Measurements from ENCODE around the gene LILRA1.
"Not testable (repeated sequence)": the region's sequence is repeated elsewhere in the genome, so short reads cannot be mapped to it uniquely, and the experiment has no call there.

The LILRA1 gene

GRCh38 chr19:54627912-54628311 lies 34.5 kb downstream of the LILRA1 start:
- not testable (repeated sequence) for DNase-seq

GRCh38 chr19:54630262-54630661 lies 36.8 kb downstream of the LILRA1 start, which contains the start of gene LILRB1:
Gene LILRB1 (plus strand): TSS chr19:54630484. CDS start chr19:54631074, 590 bp downstream.
- DNase-seq = not testable (repeated sequence)

DNA sequence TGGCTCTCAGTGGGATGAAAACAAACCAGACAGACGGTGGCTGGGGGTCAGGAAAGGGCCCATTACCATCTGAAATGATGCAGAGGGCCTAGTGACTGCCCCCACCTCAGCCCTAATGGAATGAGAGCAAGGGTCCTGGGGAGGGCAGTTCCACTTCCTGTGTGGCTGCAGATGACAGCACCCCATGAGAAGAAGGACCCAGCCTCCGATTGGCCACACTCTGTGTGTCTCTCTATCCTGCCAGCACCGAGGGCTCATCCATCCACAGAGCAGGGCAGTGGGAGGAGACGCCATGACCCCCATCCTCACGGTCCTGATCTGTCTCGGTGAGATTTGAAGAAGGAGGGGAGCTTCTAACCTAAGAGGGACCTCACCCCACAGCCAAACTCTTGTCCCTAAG lies 37.4 kb downstream of the LILRA1 start:
- no peak for DNase-seq

- not testable (repeated sequence) for DNase-seq
These were observed 38.3 kb downstream of the LILRA1 start for GRCh38 chr19:54631489-54632337.

DNA sequence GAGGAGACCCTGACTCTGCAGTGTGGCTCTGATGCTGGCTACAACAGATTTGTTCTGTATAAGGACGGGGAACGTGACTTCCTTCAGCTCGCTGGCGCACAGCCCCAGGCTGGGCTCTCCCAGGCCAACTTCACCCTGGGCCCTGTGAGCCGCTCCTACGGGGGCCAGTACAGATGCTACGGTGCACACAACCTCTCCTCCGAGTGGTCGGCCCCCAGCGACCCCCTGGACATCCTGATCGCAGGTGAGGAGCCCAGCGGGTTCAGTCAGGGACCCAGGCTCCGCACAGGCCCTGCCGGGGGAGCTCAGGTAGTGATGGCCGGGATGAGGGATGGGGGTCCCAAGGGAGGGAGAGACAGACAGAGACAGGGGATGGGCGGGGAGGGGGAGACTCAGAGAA lies 39.1 kb downstream of the LILRA1 start:
- not testable (repeated sequence) for DNase-seq

GRCh38 chr19:54633401-54633800 lies 40.0 kb downstream of the LILRA1 start:
- no peak for DNase-seq

GRCh38 chr19:54636081-54636480 lies 42.6 kb downstream of the LILRA1 start:
- DNase-seq = not testable (repeated sequence)

DNA sequence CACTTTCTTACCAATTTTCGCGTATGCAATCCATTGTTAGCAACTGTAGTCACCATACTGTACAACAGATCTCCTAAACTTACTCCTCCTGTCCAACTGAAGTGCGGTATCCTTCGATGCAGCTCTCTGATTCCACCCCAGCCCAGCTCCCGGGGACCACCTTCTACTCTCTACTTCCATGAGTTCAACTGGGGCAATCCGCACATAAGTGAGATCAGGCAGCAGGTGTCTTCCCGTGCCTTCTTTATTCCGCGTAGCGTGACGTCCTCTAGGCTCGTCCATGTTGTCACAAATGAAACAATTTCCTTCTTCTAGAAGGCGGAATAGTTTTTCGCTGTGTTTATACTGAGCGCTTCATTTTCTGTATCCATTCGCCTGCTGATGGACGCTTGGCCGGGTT lies 45.3 kb downstream of the LILRA1 start:
- DNase-seq = no peak

DNA sequence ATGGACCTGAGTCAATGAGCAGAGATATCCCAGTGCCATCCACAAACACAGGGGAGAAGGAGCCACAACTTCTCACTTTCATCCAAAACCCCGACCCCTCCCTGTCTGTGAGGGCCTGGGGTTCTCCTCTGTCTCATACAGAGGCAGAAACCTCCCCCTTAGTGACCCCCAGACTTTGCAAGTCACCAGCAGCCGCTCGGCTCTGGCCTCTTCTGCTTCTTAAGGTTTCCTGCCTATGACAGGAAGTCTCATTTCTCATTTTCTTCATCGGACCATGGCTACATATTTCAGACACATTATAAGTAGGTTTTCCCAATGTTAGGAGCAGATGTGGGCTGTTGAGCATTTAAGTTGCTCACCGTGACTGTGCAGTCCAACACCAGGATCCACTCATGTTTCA lies 49.5 kb downstream of the LILRA1 start:
- not testable (repeated sequence) for DNase-seq

GRCh38 chr19:54643583-54643982 lies 50.2 kb downstream of the LILRA1 start:
- DNase-seq = not testable (repeated sequence)

DNA sequence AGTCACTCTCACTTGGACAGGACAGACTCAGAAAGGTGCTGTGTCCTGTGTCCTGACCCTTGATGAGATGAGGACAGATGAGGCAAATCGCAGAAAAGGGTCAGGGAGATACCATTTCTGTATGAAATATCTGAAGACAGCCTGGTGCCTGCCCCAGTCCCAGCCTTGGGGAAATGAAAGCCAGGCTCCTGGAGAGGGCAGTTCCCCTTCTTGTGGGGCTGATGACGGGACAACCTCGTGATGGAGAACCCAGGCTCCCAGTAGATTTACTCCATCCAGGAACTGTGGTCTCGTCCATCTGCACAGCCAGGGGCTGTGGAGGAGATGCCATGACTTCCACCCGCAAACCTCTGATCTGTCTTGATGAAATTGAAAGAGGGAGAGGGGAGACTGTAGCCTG lies 50.6 kb downstream of the LILRA1 start:
- DNase-seq = no peak

DNA sequence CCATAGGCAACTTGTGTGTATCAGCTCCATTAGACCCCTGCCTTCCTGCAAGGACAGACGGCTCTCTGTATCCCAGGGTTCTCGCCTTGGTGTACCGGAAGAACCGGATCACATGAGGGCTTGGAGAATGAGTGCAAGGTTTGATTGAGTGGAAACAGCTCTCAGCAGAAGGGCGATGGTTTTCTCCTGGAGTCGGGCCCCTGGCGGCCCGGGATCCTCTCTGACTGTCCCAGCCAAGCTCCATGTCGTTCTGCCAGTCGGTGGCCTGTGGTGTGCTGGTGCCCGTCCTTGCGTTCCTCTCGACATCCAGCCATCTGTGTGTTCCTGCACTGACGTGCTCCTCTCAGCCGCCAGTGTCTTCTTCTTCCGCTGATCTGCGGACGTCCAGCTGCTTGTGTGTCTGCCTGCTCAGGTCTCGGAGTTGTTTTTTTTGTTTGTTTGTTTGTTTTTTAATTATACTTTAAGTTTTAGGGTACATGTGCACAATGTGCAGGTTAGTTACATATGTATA lies 53.0 kb downstream of the LILRA1 start:
- no peak for DNase-seq

GRCh38 chr19:54648129-54648528 lies 54.7 kb downstream of the LILRA1 start:
- DNase-seq = no peak

DNA sequence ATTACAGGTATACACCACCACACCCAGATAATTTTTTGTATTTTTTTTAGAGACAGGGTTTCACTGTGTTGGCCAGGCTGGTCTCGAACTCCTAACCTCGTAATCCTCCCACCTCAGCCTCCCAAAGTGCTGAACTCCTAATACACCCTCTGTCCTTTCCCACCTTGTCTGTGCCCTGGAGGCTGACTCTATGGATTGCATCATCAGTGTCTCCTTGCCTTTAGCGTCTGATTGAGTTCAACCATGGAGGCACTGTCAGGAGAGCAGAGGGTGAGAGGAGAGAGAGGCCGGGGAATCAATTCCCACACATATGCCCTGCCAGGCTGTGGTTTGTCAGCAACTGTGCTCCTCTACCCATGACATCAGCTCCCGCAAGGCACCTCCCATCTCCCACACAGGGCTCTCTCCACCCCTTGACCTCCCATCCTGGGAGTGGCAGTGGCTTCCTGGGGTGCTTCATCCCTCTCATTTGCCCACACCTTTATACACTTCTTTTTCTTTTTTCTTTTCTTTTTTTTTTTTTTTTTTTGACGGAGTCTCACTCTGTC lies 56.8 kb downstream of the LILRA1 start:
- no peak for DNase-seq

Measured in activated CD4-positive, CD25-positive, alpha-beta regulatory T cell treated with anti-CD3 and anti-CD28 coated beads, Interleukin-2, amount 50 U/mL, for 72 hours (primary cell).